Suprapubic skin (tissue), 4 donors: ENCODE data around the gene DMGDH. TPM values are rescaled to one million over a fixed set of nuclear protein-coding genes. Genes with fewer than 3 reads are reported as not detected.
"Not testable (repeated sequence)": the region's sequence is repeated elsewhere in the genome, so short reads cannot be mapped to it uniquely, and the experiment has no call there.

ENCODE experiments used
- DNase-seq, 2 donors: peaks; one replicate each; pipeline ENCODE4 v3.0.0-alpha.2; 2019; ENCODE audit warnings: low spot score in 2 of 2
- H3K27ac ChIP-seq: fragments of 200-600 bp; sonication (generic); one replicate; pipeline ENCODE4 v1.5.1; 2019
- H3K27me3 ChIP-seq: fragments of 200-600 bp; sonication (generic); one replicate; pipeline ENCODE4 v1.5.1; 2019
- H3K36me3 ChIP-seq: fragments of 200-600 bp; sonication (generic); one replicate; pipeline ENCODE4 v1.5.1; 2019
- H3K4me1 ChIP-seq: fragments of 200-600 bp; sonication (generic); one replicate; pipeline ENCODE4 v1.5.1; 2019
- H3K4me3 ChIP-seq: fragments of 200-600 bp; sonication (generic); one replicate; pipeline ENCODE4 v1.5.1; 2019; ENCODE audit warnings: mild to moderate bottlenecking
- H3K9me3 ChIP-seq: fragments of 200-600 bp; sonication (generic); one replicate; pipeline ENCODE4 v1.5.1; 2019
- EP300 ChIP-seq: sonication (generic); formaldehyde crosslinking; IDR thresholded peaks from one replicate; pipeline ENCODE4 v1.6.1; 2017; ENCODE audit warnings: antibody characterized with exemption
- POLR2A ChIP-seq, 2 donors: fragments of 450-650 bp; IDR thresholded peaks; one replicate each; pipeline ENCODE4 v1.6.1; 2017; ENCODE audit warnings: antibody characterized with exemption in 2 of 2, mild to moderate bottlenecking in 2 of 2, moderate library complexity in 2 of 2
- POLR2AphosphoS5 ChIP-seq, 3 donors: sonication (generic); formaldehyde crosslinking; IDR thresholded peaks; one replicate each; pipeline ENCODE4 v1.6.1; 2017; ENCODE audit warnings: antibody characterized with exemption in 3 of 3
- WGBS: methylation state at CpG from one replicate; pipeline ENCODE4 v1.1.5; 2018; 5-methylcytosine and 5-hydroxymethylcytosine counted together
- total RNA-seq, 4 donors: library from RNA; depleted of rRNA; stranded (reverse); fragments of >200 nt; gene quantifications; one replicate each; pipeline ENCODE4 v1.1.0, GENCODE V29; 2016
- TF ChIP-seq, protein P1 (sequence below), 2 donors: fragments of 200-600 bp in 1 of 2; fragments of 450-650 bp in 1 of 2; sonication (generic) in 1 of 2; IDR thresholded peaks; one replicate each; pipeline ENCODE4 v1.5.1; 2016 to 2019; ENCODE audit warnings: antibody characterized with exemption in 2 of 2, mild to moderate bottlenecking in 1 of 2, moderate library complexity in 1 of 2

The DMGDH gene
- total RNA-seq, 4 donors from 2014 or later, result 0.55 to 2.8 (median 1.1) TPM; not detected in 1

GRCh38 chr5:78984439-78985115 lies 84.9 kb downstream of the DMGDH start:
- H3K9me3 ChIP-seq, result no peaks in the 10 kb centered on the region
- WGBS, result under 1% methylated on average over 39 of the region's 79 CpGs
- H3K4me3 ChIP-seq, result peak overlapping the region; percentile 95
- H3K27me3 ChIP-seq, result no peaks in the 10 kb centered on the region
- H3K27ac ChIP-seq, result peak overlapping the region; percentile 98
- peak; percentile 87 for DNase-seq
- TF ChIP-seq, protein P1, sequence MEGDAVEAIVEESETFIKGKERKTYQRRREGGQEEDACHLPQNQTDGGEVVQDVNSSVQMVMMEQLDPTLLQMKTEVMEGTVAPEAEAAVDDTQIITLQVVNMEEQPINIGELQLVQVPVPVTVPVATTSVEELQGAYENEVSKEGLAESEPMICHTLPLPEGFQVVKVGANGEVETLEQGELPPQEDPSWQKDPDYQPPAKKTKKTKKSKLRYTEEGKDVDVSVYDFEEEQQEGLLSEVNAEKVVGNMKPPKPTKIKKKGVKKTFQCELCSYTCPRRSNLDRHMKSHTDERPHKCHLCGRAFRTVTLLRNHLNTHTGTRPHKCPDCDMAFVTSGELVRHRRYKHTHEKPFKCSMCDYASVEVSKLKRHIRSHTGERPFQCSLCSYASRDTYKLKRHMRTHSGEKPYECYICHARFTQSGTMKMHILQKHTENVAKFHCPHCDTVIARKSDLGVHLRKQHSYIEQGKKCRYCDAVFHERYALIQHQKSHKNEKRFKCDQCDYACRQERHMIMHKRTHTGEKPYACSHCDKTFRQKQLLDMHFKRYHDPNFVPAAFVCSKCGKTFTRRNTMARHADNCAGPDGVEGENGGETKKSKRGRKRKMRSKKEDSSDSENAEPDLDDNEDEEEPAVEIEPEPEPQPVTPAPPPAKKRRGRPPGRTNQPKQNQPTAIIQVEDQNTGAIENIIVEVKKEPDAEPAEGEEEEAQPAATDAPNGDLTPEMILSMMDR (IDR thresholded peaks at IDR 0.05), result peak; percentile 10 to 36
- TF ChIP-seq POLR2A (IDR thresholded peaks at IDR 0.05), result no peak
- no peaks in the 10 kb centered on the region for H3K36me3 ChIP-seq
- H3K4me1 ChIP-seq, result peaks cover 23% of the 10 kb centered on the region

- H3K27me3 ChIP-seq, result no peaks in the 10 kb centered on the region
- H3K9me3 ChIP-seq, result no peaks in the 10 kb centered on the region
- DNase-seq, result no peak
- TF ChIP-seq POLR2A (IDR thresholded peaks at IDR 0.05), result no peak
- TF ChIP-seq, protein P1 (IDR thresholded peaks at IDR 0.05), result no peak
- TF ChIP-seq POLR2AphosphoS5 (IDR thresholded peaks at IDR 0.05), result no peak
- no peak for TF ChIP-seq EP300
- 37% methylated on average over 17 of the region's 17 CpGs for WGBS
- H3K27ac ChIP-seq, result peak overlapping the region; percentile 98
- peaks cover 23% of the 10 kb centered on the region for H3K4me1 ChIP-seq
- no peaks in the 10 kb centered on the region for H3K36me3 ChIP-seq
- H3K4me3 ChIP-seq, result peak overlapping the region; percentile 95
These were observed 85.7 kb downstream of the DMGDH start for GRCh38 chr5:78983601-78984438.

- DNase-seq, H3K9me3 ChIP-seq, H3K27ac ChIP-seq, H3K27me3 ChIP-seq, H3K36me3 ChIP-seq, H3K4me3 ChIP-seq: not testable (repeated sequence)
- H3K4me1 ChIP-seq, result peaks cover 23% of the 10 kb centered on the region
- 95% methylated on average over 9 of the region's 9 CpGs for WGBS
These were observed 86.3 kb downstream of the DMGDH start for GRCh38 chr5:78983194-78983593.

GRCh38 chr5:78979909-78980308 lies 89.6 kb downstream of the DMGDH start:
- Histone ChIP-seq H3K4me1 (peaks cover 17% of the 10 kb centered on the region), H3K4me3 (no peak overlapping the region), H3K27me3 (no peaks in the 10 kb centered on the region), H3K27ac (no peak overlapping the region), H3K36me3 (no peaks in the 10 kb centered on the region), H3K9me3 (no peaks in the 10 kb centered on the region)
- TF ChIP-seq POLR2AphosphoS5 (IDR thresholded peaks at IDR 0.05) (no peak), POLR2A (IDR thresholded peaks at IDR 0.05) (no peak), EP300 (no peak)
- TF ChIP-seq, protein P1 (IDR thresholded peaks at IDR 0.05), result no peak
- no peak for DNase-seq

GRCh38 chr5:78979117-78979742 lies 90.2 kb downstream of the DMGDH start:
- H3K9me3 ChIP-seq, result no peaks in the 10 kb centered on the region
- no peaks in the 10 kb centered on the region for H3K27me3 ChIP-seq
- no peaks in the 10 kb centered on the region for H3K36me3 ChIP-seq
- WGBS, result 73% methylated on average over 7 of the region's 7 CpGs
- H3K27ac ChIP-seq, result no peak overlapping the region
- DNase-seq, result no peak
- peaks cover 16% of the 10 kb centered on the region for H3K4me1 ChIP-seq
- TF ChIP-seq, protein P1 (IDR thresholded peaks at IDR 0.05), result no peak
- TF ChIP-seq POLR2AphosphoS5 (IDR thresholded peaks at IDR 0.05) (no peak), POLR2A (IDR thresholded peaks at IDR 0.05) (no peak), EP300 (no peak)
- no peak overlapping the region for H3K4me3 ChIP-seq
